ENCODE data around the gene ALG1. TPM values are rescaled to one million over a fixed set of nuclear protein-coding genes. Genes with fewer than 3 reads are reported as not detected.
A peak's percentile ranks its signal among the peaks of the same experiment; 100 is the strongest.
"Not testable (repeated sequence)": the region's sequence is repeated elsewhere in the genome, so short reads cannot be mapped to it uniquely, and the experiment has no call there.

Gene ALG1
- total and polyA plus RNA-seq, 4 donors = 1.9 to 15.6 (median 9.5) TPM

DNA sequence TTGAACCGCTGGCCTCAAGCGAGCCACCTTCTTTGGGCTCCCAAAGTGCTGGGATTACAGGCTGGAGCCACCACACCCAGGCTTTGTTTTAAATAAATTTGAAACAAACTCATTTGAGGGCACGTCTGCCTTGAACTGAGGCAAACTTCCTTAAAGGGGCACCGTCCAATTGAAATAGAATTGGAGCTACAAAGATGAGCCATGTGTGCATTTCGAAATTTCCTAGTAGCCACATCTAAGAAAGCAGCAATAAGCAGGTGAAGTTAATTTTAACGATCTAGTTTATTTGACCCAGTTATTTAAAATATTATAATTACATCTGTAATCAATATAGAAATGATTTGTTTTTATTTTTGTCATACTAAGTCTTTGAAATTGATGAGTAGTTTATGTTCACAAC, 5.1 kb upstream of the ALG1 start:
- no peak for ATAC-seq (ENCODE audit: low FRiP score)
- Histone ChIP-seq H3K4me1 (ENCODE audit: control insufficient read depth in 1 of 2, insufficient read depth in 2 of 2, low read length in 2 of 2) (no peaks in the 10 kb centered on the region), H3K9me3 (ENCODE audit: control insufficient read depth, low read length) (no peaks in the 10 kb centered on the region), H3K4me3 (ENCODE audit: low read length in 2 of 2) (no peak overlapping the region), H3K27me3 (ENCODE audit: control insufficient read depth in 1 of 2, insufficient read depth in 2 of 2, low read length in 1 of 2) (no peaks in the 10 kb centered on the region), H3K36me3 (ENCODE audit: control insufficient read depth in 1 of 2, insufficient read depth in 2 of 2, low read length in 1 of 2) (no peaks in the 10 kb centered on the region), H3K27ac (ENCODE audit: low read depth in 1 of 2, low read length in 2 of 2) (no peak overlapping the region)
- peak in 1 of 2 donors; percentile 25 for DNase-seq
- WGBS, 2 donors = 76 to 79% methylated on average over 6 of the region's 6 CpGs
- intact Hi-C loops (cut with DNase I) = no loop called here

DNA sequence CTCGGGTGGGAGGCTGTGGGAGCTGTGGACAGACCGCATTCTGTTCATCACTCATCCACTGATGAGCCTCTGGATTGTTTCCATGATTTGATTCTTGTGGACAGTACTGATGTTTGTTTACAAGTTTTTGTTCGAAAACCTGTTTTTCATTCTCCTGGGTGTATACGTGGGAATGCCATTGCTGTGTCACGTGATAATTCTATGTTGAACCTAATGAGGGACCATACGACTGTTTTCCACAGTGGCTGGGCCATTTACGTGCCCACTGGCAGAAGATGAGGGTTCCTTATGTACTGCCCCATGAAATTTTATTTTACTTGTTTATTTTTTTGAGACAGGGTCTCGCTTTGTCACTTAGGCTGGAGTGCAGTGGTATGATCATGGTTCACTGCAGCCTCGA, 2.6 kb upstream of the ALG1 start:
- WGBS, 2 donors = 80 to 83% methylated on average over 9 of the region's 9 CpGs
- Histone ChIP-seq H3K9me3 (ENCODE audit: control insufficient read depth, low read length) (no peaks in the 10 kb centered on the region), H3K4me3 (ENCODE audit: low read length in 2 of 2) (no peak overlapping the region), H3K27me3 (ENCODE audit: control insufficient read depth in 1 of 2, insufficient read depth in 2 of 2, low read length in 1 of 2) (no peaks in the 10 kb centered on the region), H3K27ac (ENCODE audit: low read depth in 1 of 2, low read length in 2 of 2) (no peak overlapping the region), H3K4me1 (ENCODE audit: control insufficient read depth in 1 of 2, insufficient read depth in 2 of 2, low read length in 2 of 2) (no peaks in the 10 kb centered on the region), H3K36me3 (ENCODE audit: control insufficient read depth in 1 of 2, insufficient read depth in 2 of 2, low read length in 1 of 2) (no peaks in the 10 kb centered on the region)
- intact Hi-C loops (cut with DNase I) = no loop called here
- ATAC-seq (ENCODE audit: low FRiP score) (no peak), DNase-seq (no peak)

DNA sequence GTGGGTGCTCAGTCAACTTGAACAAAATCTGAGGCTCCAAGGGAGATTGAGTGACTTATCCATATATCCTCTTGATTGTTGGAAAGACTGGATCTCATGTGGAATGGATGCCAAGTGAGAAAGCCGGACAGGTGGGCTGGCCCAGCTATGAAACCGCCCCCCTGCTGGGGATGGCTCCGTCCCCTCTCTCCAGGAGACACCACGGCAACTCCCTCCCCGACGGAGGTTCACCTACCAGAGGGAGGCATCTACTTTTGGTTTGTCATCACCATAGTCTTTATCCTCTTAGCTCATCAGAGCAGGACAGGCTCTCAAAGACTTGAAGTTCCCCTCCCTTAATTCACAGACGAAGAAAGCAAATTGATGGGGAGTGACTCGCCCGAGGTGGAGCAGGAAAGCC, 1.8 kb upstream of the ALG1 start:
- intact Hi-C loops (cut with DNase I) = no loop called here
- WGBS, 2 donors = 91 to 92% methylated on average over 9 of the region's 9 CpGs

DNA sequence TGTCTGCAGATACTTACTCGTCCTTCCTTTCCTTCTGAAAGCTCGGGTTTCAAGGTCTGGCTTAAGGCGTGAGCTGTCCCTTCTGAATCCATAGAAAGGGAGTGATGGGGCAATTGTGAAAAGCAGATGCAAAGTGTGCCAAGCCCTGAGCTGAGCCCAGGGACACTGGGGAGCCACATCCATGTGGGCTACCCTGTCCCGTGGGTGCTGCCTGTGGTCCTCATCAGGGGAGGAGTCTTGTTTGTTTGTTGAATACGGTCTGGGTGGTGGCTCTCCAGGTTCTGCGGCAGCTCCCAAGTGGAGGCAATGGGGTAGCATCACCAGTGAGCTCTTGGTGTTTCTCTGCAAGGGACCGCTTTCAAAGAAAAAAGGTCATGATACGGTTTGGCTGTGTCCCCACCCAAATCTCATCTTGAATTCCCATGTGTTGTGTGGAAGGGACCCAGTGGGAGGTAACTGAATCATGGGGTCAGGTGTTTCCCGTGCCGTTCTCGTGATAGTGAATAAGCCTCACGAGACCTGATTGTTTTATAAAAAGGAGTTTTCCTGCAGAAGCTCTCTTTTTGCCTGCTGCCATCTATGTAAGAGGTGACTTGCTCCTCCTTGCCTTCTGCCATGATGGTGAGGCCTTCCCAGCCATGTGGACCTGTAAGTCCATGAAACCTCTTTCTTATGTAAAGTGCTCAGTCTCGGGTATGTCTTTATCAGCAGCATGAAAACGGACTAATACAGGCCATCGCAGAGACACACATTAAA, 1.0 kb upstream of the ALG1 start:
- Histone ChIP-seq H3K4me1 (ENCODE audit: control insufficient read depth in 1 of 2, insufficient read depth in 2 of 2, low read length in 2 of 2) (no peaks in the 10 kb centered on the region), H3K27ac (ENCODE audit: low read depth in 1 of 2, low read length in 2 of 2) (no peak overlapping the region), H3K27me3 (ENCODE audit: control insufficient read depth in 1 of 2, insufficient read depth in 2 of 2, low read length in 1 of 2) (no peaks in the 10 kb centered on the region), H3K4me3 (ENCODE audit: low read length in 2 of 2) (no peak overlapping the region), H3K36me3 (ENCODE audit: control insufficient read depth in 1 of 2, insufficient read depth in 2 of 2, low read length in 1 of 2) (peaks cover 0 to 2% of the 10 kb centered on the region in 2 donors), H3K9me3 (ENCODE audit: control insufficient read depth, low read length) (no peaks in the 10 kb centered on the region)
- ATAC-seq (ENCODE audit: low FRiP score) (no peak), DNase-seq (peak in 1 of 2 donors; percentile 39)
- WGBS, 2 donors = 90 to 94% methylated on average over 15 of the region's 15 CpGs
- intact Hi-C loops (cut with DNase I) = no loop called here

More for the DNA sequence above, 1.8 kb upstream of the ALG1 start:
- Histone ChIP-seq H3K27me3 (ENCODE audit: control insufficient read depth in 1 of 2, insufficient read depth in 2 of 2, low read length in 1 of 2) (no peaks in the 10 kb centered on the region), H3K4me3 (ENCODE audit: low read length in 2 of 2) (no peak overlapping the region), H3K27ac (ENCODE audit: low read depth in 1 of 2, low read length in 2 of 2) (no peak overlapping the region), H3K36me3 (ENCODE audit: control insufficient read depth in 1 of 2, insufficient read depth in 2 of 2, low read length in 1 of 2) (no peaks in the 10 kb centered on the region), H3K9me3 (ENCODE audit: control insufficient read depth, low read length) (no peaks in the 10 kb centered on the region), H3K4me1 (ENCODE audit: control insufficient read depth in 1 of 2, insufficient read depth in 2 of 2, low read length in 2 of 2) (no peaks in the 10 kb centered on the region)
- no peak for ATAC-seq (ENCODE audit: low FRiP score)
- DNase-seq = peak in 1 of 2 donors; percentile 22

DNA sequence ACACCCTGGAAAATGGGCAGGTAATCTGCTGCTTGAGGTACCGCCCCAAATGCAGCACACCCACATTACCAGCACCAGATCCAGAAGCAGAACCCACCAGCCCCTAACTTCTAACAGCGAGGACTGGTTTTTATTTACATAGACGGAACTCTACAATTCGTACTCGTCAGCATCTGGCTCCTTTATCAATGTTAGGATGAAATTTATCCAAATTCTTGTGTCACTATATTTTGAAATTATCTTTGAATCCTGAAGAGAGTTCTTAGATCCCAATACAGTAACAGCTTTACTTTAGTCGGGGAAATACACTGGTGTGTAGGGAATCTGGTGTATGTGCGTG, 332 bp upstream of the ALG1 start:
- H3K27me3 ChIP-seq (ENCODE audit: control insufficient read depth in 1 of 2, insufficient read depth in 2 of 2, low read length in 1 of 2) = no peaks in the 10 kb centered on the region
- ATAC-seq (ENCODE audit: low FRiP score) = no peak
- no peaks in the 10 kb centered on the region for H3K9me3 ChIP-seq (ENCODE audit: control insufficient read depth, low read length)
- DNase-seq = peak in 1 of 2 donors; percentile 3
- intact Hi-C loops (cut with DNase I) = no loop called here
- 59 to 61% methylated on average over 7 of the region's 7 CpGs for WGBS, 2 donors
- H3K4me1 ChIP-seq (ENCODE audit: control insufficient read depth in 1 of 2, insufficient read depth in 2 of 2, low read length in 2 of 2) = no peaks in the 10 kb centered on the region
- peak overlapping the region in 1 of 2 donors; percentile 21 for H3K4me3 ChIP-seq (ENCODE audit: low read length in 2 of 2)
- H3K36me3 ChIP-seq (ENCODE audit: control insufficient read depth in 1 of 2, insufficient read depth in 2 of 2, low read length in 1 of 2) = peaks cover 0 to 2% of the 10 kb centered on the region in 2 donors
- no peak overlapping the region for H3K27ac ChIP-seq (ENCODE audit: low read depth in 1 of 2, low read length in 2 of 2)

DNA sequence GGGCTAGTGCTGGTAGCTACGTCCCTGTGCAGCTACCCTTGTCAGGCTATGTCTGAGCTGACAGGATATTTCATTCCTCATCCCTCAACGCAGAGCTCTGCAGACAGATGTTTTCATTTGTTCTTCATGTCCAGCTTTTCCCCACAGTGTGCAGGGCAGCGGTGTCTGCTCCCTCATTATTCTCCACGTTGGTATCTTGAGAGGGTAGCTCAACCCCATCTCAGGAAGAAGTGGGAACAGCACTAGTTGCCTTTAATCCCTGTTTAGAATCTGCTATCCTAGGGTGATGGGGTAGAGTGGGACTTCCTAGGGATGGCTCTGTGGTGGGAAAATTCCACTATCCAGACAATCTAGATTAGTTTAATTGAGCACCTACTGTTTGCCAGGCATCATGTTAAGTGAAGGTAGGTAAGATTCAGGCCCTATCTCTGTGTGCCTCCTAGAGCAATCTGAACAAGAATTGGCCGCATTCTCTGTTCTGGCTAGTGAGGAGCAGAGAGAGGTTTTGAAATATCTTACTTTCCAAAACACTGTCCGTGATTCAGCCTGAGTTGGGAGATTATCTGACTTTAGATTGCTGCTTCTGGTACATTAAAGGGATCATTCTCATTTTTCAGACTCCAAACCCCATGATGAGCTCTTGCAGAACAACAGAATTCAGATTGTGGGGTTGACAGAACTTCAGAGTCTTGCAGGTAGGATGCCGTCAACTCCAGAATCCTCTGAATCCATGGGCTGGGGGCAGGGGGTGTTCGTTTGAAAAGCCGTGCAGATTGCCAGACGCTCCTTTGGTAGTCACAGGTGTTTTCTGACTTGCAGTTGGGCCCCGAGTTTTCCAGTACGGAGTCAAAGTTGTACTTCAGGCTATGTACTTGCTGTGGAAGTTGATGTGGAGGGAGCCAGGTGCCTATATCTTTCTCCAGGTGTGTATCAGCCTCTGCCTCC, 963 bp downstream of the ALG1 start:
- WGBS, 2 donors = 58% methylated on average over 12 of the region's 12 CpGs
- Histone ChIP-seq H3K36me3 (ENCODE audit: control insufficient read depth in 1 of 2, insufficient read depth in 2 of 2, low read length in 1 of 2) (peaks cover 0 to 3% of the 10 kb centered on the region in 2 donors), H3K4me1 (ENCODE audit: control insufficient read depth in 1 of 2, insufficient read depth in 2 of 2, low read length in 2 of 2) (no peaks in the 10 kb centered on the region), H3K9me3 (ENCODE audit: control insufficient read depth, low read length) (no peaks in the 10 kb centered on the region), H3K27me3 (ENCODE audit: control insufficient read depth in 1 of 2, insufficient read depth in 2 of 2, low read length in 1 of 2) (no peaks in the 10 kb centered on the region), H3K4me3 (ENCODE audit: low read length in 2 of 2) (peak overlapping the region in 1 of 2 donors; percentile 64), H3K27ac (ENCODE audit: low read depth in 1 of 2, low read length in 2 of 2) (peak overlapping the region in 1 of 2 donors; percentile 52)
- peak in 1 of 2 donors; percentile 53 for DNase-seq
- no peak for ATAC-seq (ENCODE audit: low FRiP score)
- intact Hi-C loops (cut with DNase I) = no loop called here

DNA sequence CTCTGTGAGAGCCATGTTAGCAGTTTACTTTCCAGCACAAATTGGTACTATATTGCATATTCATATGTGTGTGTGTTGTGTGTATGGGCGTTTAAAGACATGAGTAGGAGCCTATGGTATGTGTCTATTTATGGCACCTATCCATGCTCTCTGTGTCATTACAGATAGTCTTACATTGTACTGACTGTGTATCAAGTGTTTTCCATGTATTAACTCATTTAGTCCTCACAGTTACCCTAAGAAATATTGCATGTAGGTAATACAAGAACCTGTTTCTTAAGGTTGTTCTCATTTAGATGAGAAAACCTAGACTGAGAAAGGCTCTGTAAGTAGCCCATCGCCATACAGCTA, 1.6 kb downstream of the ALG1 start:
- Histone ChIP-seq H3K4me1 (ENCODE audit: control insufficient read depth in 1 of 2, insufficient read depth in 2 of 2, low read length in 2 of 2) (no peaks in the 10 kb centered on the region), H3K27ac (ENCODE audit: low read depth in 1 of 2, low read length in 2 of 2) (no peak overlapping the region), H3K9me3 (ENCODE audit: control insufficient read depth, low read length) (no peaks in the 10 kb centered on the region), H3K36me3 (ENCODE audit: control insufficient read depth in 1 of 2, insufficient read depth in 2 of 2, low read length in 1 of 2) (peaks cover 0 to 3% of the 10 kb centered on the region in 2 donors), H3K27me3 (ENCODE audit: control insufficient read depth in 1 of 2, insufficient read depth in 2 of 2, low read length in 1 of 2) (no peaks in the 10 kb centered on the region), H3K4me3 (ENCODE audit: low read length in 2 of 2) (no peak overlapping the region)
- ATAC-seq (ENCODE audit: low FRiP score) = no peak
- intact Hi-C loops (cut with DNase I) = no loop called here
- DNase-seq = no peak
- WGBS, 2 donors = 73 to 74% methylated on average over 2 of the region's 2 CpGs

DNA sequence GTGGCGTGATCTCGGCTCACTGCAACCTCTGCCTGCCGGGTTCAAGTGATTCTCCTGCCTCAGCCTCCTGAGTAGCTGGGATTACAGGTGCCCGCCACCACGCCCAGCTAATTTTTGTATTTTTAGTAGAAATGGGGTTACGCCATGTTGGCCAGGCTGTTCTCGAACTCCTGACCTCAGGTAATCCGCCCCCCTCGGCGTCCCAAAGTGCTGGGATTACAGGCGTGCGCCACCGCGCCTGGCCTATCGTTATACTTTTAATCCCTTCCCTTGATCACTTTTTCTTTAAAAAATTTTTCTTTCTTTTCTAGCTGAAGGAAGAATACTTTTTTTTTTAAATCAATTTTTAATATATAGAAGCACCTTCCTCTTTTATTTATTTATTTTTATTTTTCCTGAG, 2.1 kb downstream of the ALG1 start:
- H3K9me3 ChIP-seq (ENCODE audit: control insufficient read depth, low read length); H3K36me3 ChIP-seq (ENCODE audit: control insufficient read depth in 1 of 2, insufficient read depth in 2 of 2, low read length in 1 of 2); ATAC-seq (ENCODE audit: low FRiP score); H3K4me3 ChIP-seq (ENCODE audit: low read length in 2 of 2); H3K27me3 ChIP-seq (ENCODE audit: control insufficient read depth in 1 of 2, insufficient read depth in 2 of 2, low read length in 1 of 2); H3K4me1 ChIP-seq (ENCODE audit: control insufficient read depth in 1 of 2, insufficient read depth in 2 of 2, low read length in 2 of 2); intact Hi-C loops (cut with DNase I); H3K27ac ChIP-seq (ENCODE audit: low read depth in 1 of 2, low read length in 2 of 2): not testable (repeated sequence)
- DNase-seq = peak in 1 of 2 donors; percentile 40
- 93 to 95% methylated on average over 15 of the region's 15 CpGs for WGBS, 2 donors

Measured in aorta (tissue), 5 donors.